ENCODE data around the gene SLC17A7.

The SLC17A7 gene

DNA sequence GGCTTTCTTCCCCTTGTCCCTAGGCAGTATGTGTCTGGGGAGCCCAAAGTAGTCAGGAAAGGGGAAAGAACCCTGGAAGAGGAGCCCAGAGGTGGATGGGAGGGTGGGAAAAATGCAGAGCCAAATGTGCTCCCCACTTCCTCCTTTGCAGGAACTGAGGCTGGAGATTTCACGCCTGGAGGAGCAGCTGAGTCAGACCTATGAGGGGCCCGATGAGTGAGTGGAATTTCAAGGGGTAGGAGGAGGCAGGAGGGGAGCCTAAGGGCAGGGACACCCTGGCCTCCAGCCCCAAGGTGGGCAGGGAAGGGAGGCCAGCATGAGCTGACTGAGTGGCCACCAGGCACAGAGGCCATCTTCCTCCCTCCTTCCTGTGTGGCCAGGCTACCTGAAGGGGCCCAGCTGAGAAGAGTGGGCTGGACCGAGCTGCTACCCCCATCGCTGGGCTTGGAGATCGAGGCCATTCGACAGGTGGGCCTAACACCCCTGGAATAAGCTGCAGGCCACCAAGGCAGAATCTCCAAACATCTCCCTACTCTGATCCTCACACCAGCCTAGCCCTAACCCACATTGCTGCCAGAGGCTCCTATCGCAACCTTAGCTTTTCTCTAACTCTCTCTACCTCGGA is 32.4 kb downstream of the SLC17A7 start:
- no peak for DNase-seq (ENCODE audit: low read depth in 2 of 2)

DNA sequence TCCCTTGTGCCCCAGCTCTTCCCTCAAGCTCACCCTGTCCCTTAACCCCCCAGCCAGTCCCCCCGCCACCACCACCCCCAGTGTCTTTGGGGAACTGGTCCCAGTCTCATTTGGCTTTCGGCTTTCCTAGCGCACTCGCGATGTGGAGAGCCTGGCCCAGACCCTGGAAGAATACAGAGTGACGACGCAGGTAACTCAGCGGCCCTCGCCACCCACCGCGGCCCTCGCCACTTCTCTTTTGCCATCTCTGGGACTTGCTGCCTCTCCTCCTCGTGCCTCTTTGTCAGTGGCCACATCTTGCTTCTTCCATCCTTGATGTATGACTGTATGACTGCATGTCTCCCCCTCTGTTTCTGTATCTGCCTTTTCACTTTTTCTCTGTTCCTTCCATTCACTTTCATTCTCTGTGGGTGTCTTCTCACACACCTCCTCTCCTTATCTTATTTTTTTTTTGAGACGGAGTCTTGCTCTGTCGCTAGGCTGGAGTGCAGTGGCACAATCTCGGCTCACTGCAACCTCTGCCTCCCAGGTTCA is 33.8 kb downstream of the SLC17A7 start:
- no peak for DNase-seq (ENCODE audit: low read depth in 2 of 2)

DNA sequence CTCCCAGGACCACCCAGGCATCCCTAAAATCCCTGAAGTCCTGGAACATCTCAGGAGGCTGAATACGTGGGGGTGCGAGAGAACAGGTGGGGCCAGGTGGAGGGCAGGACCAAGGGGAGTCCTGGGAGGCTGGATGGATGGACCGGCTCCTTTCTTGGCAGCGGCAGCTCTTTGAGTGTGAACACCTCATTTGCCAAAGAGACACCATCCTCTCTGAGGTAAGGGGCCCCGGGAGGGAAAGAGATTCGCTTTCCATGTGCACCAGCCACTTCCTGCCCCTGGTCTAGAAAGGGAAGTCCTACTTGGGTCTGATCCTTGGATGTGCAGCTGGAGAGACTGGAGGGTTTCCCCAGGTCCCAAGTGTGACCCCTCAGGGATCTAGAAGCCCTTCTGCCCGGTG is 34.2 kb downstream of the SLC17A7 start:
- no peak for DNase-seq (ENCODE audit: low read depth in 2 of 2)

DNA sequence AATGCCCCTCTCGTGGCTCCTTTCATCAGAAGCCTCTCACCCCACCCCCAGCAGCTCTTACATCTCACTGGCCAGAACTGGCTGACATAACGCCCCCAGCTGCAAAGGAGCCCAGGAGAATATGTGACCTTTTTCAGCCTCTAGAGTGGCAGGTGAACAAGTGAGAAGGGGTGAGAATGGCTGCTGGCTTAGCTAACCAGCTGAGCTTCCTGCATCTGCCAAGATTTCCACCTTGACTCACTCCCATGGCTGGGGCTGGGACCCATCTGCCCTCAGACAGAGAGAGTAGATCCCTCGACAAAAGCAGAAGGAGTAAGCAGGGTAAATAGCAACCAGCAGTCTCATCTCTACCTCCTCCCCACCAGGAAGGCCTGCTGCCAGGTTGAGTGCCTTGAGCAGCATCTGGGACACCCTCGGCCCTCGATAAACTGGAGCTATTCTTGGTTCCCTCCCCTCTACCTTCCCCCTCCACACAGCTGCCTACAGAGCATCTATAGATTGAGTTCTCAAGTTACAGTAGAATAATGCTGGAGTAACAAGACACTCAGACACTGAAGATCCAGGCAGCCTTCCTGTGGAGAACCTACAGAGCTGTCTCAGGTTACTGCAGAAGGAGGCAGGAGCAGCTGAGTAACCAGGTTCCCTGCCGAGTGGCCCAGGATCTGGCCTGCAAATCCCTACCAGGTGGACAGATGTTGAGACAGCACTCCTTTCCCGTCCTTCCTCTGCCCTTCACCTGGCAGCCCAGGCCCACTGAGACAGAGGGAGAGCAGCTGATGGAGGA is 37.7 kb downstream of the SLC17A7 start:
- DNase-seq (ENCODE audit: low read depth in 2 of 2) = no peak

DNA sequence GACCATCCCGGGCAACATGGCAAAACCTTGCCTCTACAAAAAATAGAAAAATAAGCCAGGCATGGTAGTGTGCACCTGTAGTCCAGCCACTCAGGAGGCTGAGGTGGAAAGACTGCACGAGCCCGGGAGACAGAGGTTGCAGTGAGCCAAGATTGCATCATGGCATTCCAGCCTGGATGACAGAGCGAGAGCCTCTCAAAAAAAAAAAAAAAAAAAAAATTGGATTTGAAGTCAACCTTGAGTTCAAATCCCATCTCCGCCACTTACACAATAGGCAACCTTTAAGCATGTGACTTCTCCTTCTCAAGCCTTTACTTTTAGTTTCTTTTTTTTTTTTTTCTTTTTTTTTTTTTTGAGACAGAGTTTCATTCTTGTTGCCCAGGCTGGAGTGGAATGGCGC is 41.3 kb downstream of the SLC17A7 start:
- DNase-seq (ENCODE audit: low read depth in 2 of 2) = no peak

DNA sequence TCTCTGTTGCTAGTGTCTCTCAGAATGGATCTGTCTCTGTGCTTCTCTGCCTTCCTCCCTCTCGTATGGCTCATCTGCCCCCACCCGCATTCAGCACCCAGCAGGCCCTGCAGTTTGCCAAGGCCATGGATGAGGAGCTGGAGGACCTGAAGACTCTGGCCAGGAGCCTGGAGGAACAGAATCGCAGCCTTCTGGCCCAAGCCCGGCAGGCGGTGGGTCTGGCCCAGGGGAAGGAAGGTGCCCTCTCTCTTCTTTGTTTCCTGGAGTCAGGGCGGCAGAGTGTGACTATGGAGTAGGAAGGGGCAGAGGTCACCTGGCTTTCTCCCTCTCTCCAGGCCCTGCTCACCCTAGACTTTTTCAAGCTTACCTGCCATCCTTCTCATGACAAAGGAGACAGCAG is 42.4 kb downstream of the SLC17A7 start:
- no peak for DNase-seq (ENCODE audit: low read depth in 2 of 2)

DNA sequence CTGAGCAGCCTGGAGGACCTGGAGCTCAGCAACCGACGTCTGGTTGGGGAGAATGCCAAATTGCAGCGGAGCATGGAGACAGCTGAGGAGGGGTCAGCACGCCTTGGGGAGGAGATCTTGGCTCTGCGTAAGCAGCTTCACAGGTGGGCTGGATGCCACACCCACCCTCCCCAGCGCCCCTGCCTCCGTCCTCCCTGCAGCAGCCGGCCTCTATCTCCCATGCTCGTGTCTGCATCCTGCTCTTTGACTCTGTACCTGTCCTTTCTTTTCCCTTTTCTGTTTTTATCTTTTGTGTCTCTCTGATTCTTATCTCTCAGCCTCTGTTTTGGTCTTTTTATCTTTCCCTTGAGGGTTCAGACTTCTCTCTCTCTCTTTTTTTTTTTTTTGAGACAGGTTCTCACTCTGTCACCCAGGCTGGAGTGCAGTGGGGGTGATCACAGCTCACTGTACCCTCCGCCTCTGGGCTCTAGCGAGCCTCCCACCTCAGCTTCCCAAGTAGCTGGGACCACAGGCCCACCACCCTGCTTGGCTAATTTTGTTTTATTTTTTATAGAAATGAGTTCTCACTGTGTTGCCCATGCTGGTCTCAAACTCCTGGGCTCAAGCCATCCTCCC is 43.2 kb downstream of the SLC17A7 start:
- no peak for DNase-seq (ENCODE audit: low read depth in 2 of 2)

DNA sequence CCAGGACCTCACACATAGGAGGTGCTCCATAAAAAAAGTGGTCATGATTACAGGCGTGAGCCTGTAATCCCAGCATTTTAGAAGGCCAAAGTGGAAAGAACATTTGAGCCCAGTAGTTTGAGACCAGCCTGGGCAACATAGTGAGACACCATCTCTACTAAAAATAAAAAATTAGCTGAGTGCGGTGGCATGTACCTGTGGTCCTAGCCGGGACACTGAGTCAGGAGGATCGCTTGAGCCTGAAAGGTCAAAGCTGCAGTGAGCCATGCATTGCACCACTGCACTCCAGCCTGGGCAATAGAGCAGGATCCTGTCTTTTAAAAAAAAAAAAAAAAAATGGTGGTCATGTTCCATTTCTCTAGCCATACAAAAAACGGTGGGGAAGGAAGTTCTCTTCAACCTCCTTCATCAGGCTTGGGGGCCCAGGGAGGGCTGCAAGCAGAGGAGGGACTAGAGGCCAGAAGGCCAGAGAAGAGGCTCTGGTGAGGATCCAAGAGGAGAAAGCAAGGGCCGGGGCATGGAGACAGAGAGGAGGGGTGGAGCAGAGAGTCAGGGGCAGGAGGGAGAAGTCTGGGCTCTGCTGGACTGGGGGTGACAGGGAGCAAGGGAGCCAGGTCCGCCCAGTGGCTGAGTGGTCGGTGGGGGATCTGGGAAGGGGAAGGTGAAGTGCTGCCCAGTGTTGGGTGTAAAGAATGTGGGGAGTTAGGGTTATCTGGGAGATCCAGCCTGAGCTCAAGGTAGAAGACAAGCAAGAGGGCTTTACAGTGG is 44.4 kb downstream of the SLC17A7 start:
- no peak for DNase-seq (ENCODE audit: low read depth in 2 of 2)

DNA sequence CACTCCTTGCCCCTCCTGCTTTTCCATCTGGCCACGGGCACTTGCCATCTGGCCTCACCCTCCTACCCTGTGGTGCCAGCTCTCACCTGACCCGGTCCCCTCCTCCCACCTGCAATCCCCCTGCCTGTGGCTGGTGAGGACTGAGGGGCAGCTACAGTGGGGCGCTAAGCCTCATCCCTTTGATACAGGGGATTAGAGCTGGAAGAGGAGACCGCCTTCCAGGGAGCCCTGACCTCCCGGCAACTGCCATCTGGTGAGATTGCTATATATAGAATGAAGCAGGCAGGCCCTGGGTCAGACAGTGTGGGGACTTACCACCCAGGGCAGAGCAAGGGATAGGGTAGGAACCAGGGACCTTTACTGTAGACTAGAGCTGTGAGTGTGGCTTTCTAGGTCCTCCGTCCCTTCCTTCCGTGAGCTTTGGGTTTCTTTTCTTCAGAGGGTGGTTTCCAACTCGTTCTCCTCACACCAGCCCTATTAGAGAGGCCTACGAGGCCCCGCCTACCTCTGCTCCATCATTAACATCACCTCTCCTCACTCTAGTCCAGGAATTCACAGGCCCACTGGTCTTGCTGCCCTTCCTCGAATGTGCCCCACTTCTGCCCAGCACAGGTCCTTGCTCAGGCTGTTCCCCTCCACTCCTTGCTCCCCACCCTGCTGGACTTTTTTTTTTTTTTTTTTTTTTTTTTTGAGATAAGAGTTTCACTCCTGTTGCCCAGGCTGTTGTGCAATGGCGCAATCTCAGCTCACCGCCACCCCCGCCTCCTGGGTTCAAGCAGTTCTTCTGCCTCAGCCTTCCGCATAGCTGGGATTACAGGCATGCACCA is 45.5 kb downstream of the SLC17A7 start:
- DNase-seq (ENCODE audit: low read depth in 2 of 2) = no peak

DNA sequence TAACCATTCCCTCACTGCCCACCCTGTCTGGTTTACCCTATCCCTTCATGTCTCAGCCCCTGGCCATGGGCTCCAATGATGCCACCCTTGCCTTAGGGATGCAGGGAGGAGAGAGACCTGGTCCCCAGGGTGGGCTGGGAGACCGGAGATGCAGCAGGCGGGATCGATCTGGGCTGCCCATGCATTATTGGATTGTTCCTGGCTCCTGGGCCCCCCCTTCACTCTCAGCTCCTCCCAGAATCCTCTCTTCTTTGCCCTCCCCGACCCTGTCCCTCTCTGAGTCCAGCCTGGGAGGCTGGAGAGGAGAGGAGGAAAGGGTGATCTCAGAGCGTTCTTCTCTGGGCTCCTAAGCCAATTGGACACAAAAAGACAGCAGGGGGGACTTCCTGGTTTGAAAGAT is 47.4 kb downstream of the SLC17A7 start:
- DNase-seq (ENCODE audit: low read depth in 2 of 2) = no peak

DNA sequence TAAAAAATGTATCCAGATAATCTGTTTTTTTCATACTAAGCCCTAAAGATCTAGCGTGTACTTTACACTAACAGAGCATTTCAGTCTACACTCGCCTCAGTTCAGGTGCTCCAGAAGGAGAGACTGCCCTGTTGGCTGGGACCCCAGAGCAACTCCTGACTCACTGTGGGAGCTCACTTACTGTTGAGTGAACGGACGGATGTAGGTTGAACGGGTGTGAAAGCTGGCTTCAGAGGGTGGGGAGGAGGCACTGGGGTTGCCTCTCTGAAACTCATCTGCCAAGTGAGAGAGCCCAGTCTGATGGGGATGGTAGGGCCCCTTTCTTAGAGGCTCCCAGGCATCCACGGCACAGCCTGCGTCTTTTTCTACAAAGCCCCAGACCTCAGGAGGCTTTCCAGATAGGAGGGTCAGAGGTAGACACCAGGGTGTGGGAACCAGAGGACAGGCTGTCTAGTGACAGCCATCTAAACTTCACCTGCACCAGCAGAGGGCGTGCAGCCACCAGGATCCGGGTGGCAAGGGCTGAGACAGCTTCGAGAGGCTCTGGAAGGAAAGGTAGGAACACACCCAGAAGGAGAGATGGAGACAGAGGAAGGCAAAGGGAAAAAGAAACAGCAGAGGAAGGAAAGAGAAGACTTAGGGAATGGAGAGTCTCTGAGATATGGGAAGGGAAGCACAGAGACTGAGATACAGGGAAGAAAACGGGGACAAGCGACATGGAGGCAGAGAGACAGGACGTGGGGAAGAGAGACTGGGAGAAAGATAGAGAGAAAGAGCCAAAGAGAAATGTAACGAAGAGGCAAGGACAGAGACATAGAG is 49.5 kb downstream of the SLC17A7 start:
- DNase-seq (ENCODE audit: low read depth in 2 of 2) = peak; percentile 60 to 72

DNA sequence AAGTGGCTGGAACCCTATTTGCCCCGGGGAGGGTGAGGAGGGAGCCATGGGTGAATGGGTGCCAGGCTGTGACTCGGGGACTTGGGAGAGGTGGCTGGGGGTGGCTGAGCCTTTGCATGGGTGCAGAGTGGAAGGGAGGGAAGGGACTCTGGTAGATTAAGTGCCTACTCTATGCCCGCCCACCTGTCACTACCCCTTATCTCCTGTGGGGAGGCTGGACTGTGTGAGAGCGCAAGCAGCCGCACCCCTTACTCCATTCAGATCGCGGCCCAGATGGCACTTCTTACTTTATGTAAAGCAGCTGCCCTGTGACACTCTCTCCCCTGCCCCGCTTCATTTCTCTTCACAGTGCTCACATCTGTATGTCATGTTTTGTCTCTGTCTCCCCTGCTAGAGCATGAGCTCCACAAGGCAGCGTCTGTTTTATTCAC is 50.4 kb downstream of the SLC17A7 start:
- no peak for DNase-seq (ENCODE audit: low read depth in 2 of 2)

DNA sequence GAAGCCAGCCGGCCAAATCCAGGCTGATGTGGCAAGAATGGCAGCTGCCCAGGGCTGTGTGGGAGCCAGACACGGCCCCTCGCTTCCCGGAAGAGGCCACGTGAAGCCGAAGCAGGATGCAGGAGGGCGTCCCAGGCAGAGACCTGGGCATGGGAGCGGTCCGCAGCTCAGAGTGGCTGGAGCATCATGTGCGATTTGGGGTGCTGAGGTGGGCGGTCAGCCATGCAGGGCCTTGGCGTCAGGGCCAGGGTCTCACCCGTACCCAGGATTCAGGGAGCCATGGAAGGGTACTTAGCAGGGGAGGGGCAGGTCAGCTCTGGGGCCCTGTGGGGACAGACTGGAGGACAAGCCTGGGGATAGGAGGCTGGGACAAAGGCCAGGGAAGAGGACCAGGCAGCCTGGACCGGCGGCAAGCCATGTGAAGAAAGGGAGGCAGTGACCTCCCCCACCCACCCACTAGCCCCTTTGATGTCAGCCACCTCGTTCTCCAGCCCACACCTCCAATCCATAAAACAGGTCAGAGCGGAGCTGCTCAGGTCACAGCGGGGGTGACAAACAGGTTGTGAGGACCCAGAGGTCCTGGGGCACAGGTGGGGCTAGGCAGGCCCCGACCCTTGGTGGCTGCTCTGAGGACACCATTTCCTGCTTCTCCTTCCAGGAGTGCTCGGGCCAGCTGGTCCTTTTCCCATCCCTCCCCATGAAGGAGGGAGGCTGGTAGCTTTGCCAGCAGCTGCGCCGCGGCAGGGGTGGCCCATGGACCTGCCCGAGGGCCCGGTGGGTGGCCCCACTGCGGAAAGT is 51.0 kb downstream of the SLC17A7 start:
- no peak for DNase-seq (ENCODE audit: low read depth in 2 of 2)

DNA sequence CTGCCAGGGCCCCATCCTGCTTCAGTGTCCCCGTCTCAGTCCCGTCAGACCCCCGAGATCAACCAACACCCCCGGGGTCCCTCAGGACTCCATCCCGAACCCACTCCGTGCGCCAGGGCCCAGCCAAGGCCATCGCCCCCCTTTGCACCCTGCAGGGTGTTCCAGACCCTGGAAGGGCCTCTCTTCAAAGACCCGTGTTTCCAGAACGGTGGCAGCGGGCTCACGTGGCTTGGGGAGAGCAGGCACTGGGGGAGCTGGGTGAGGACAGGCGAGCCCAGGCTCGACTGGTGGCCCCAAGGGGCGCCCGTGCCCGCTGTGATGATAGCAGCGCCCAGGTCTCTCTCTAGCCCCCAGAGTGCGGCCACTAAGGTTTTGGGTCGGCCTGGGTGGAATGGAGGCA is 51.9 kb downstream of the SLC17A7 start:
- no peak for DNase-seq (ENCODE audit: low read depth in 2 of 2)

DNA sequence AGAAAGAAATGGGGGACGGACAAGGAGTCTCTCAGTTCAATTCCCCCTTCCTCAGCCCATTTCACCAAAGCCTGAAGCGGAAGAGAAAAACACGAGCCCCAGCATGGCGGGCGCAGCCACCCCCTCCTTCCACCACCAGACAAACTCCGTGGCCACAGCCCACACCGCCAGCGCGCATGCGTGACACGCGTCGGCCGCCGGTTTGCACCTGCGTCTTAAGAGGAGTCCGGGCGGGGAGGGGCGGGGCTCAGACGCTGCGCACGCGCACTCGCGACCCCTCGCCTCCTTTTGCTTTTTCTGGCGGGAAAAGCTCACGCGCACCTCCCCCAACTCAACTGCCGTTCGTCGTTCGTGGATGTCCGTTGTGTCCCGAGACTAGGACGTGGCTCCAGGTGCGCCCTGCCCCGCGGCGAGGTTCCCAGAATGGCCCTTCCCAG is 53.4 kb downstream of the SLC17A7 start, which contains the start of gene KASH5:
KASH5 (plus strand) TSS at position 314 of the 437 bp plus-strand sequence. CDS start 2,635 bp downstream, outside the sequence.
- DNase-seq (ENCODE audit: low read depth in 2 of 2) = peak; percentile 75 to 84

DNA sequence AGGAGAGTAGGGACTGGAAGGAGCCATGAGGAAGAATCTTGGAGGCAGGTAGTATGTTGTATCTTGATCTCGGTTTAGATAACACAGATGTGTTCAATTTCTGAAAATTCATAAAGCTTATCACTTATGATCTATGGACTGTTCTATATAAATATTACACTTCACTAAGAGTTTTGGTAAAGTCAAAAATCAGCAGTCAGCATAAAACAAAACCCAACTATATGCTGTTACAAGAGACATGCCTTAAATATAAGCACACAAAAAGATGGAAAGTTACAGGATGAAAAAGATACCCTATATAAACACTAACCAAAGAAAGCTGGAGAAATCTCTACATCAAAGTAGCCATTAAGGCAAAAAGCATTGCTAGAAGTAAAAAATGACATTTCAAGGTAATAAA is 57.7 kb downstream of the SLC17A7 start:
- DNase-seq (ENCODE audit: low read depth in 2 of 2) = no peak

DNA sequence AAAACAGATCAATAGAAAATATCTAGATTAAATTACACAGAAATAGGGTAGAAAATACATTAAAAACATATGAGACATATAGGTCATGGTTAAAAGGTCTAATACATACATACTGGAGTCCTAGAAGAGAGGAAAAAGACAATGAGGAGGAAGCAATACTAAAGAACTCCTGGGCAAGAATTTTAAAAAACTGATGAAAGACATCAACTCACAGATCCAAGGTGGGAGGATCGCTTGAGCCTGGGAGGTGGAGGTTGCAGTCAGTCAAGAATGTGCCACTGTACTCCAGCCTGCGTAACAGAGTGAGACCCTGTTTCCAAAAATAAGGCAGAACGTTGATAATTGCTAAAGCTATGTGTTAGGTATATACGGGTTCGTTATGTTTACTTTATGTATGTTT is 58.7 kb downstream of the SLC17A7 start:
- no peak for DNase-seq (ENCODE audit: low read depth in 2 of 2)

DNA sequence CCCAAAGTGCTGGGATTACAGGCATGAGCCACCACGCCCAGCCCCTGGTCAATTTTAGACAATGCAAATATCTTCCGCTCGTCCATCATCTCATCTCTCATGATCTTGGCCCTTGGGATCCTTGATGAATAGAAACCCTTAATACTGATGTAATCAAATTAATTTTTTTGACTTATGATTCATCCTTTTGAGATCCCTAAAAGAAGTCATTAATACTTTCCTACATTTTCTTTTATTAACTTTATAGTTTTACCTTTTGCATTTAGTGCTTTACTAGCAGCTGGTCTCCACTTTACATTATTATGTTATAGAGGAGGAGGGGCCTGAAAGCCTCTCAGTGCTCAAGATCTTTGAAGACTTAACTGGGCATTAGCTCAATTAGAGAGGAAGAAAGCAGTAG is 60.9 kb downstream of the SLC17A7 start:
- DNase-seq (ENCODE audit: low read depth in 2 of 2) = no peak
